Hepatocyte (in vitro differentiated cells): ENCODE results near the gene LRSAM1. TPM values are rescaled to one million over a fixed set of nuclear protein-coding genes. Genes with fewer than 3 reads are reported as not detected.

Experiments
- DNase-seq: peaks from one replicate; pipeline ENCODE4 v3.0.0-alpha.2; 2016; ENCODE audit warnings: low spot score
- H2AFZ ChIP-seq: fragments of 200-600 bp; sonication (generic); 2 replicates; pipeline ENCODE4 v1.6.0; 2016; ENCODE audit warnings: antibody characterized with exemption, mild to moderate bottlenecking
- H3K27ac ChIP-seq: fragments of 200-600 bp; sonication (generic); 2 replicates; pipeline ENCODE4 v1.5.1; 2016; ENCODE audit warnings: mild to moderate bottlenecking
- H3K27me3 ChIP-seq: fragments of 200-600 bp; sonication (generic); 2 replicates; pipeline ENCODE4 v1.6.1; 2016
- H3K36me3 ChIP-seq: fragments of 200-600 bp; sonication (generic); replicated peaks from 2 replicates; pipeline ENCODE4 v1.5.1; 2016; ENCODE audit warnings: low read depth; ENCODE audit not compliant: insufficient read depth
- H3K4me1 ChIP-seq: fragments of 200-600 bp; sonication (generic); 2 replicates; pipeline ENCODE4 v1.5.1; 2016; ENCODE audit warnings: mild to moderate bottlenecking, moderate library complexity; ENCODE audit not compliant: insufficient read depth
- H3K4me2 ChIP-seq: fragments of 200-600 bp; sonication (generic); 2 replicates; pipeline ENCODE4 v1.6.0; 2016
- H3K4me3 ChIP-seq: fragments of 200-600 bp; sonication (generic); 2 replicates; pipeline ENCODE4 v1.5.1; 2016; ENCODE audit warnings: mild to moderate bottlenecking
- H3K79me2 ChIP-seq: fragments of 200-600 bp; sonication (generic); 2 replicates; pipeline ENCODE4 v1.6.0; 2017; ENCODE audit warnings: mild to moderate bottlenecking
- H3K9me2 ChIP-seq: fragments of 200-600 bp; sonication (generic); replicated peaks from 2 replicates; pipeline ENCODE4 v1.6.0; 2017; ENCODE audit warnings: mild to moderate bottlenecking; ENCODE audit not compliant: insufficient read depth
- H3K9me3 ChIP-seq: fragments of 200-600 bp; sonication (generic); 2 replicates; pipeline ENCODE4 v1.5.1; 2016; ENCODE audit warnings: low read depth, mild to moderate bottlenecking
- H4K20me1 ChIP-seq: fragments of 200-600 bp; sonication (generic); 2 replicates; pipeline ENCODE4 v1.6.0; 2016; ENCODE audit warnings: mild to moderate bottlenecking; ENCODE audit not compliant: insufficient read depth, poor library complexity, severe bottlenecking
- CTCF ChIP-seq: fragments of 200-600 bp; sonication (generic); IDR thresholded peaks from 2 replicates; pipeline ENCODE4 v1.5.1; 2016; ENCODE audit warnings: antibody characterized with exemption, mild to moderate bottlenecking; ENCODE audit not compliant: poor library complexity
- EZH2 ChIP-seq: fragments of 200-600 bp; sonication (generic); IDR thresholded peaks from 2 replicates; pipeline ENCODE4 v1.6.1; 2016; ENCODE audit warnings: antibody characterized with exemption, mild to moderate bottlenecking, borderline replicate concordance
- EZH2phosphoT487 ChIP-seq: fragments of 200-600 bp; sonication (generic); IDR thresholded peaks from one replicate; pipeline ENCODE4 v1.6.1; 2018; ENCODE audit warnings: antibody characterized with exemption, mild to moderate bottlenecking, low read depth, moderate library complexity; ENCODE audit not compliant: unreplicated experiment, severe bottlenecking
- WGBS: methylation state at CpG from one replicate; pipeline ENCODE4 v1.1.6; 2016; ENCODE audit warnings: low lambda C conversion rate; ENCODE audit errors: missing lambda C conversion rate; 5-methylcytosine and 5-hydroxymethylcytosine counted together
- polyA plus RNA-seq: library from polyadenylated mRNA; unstranded; fragments of >200 nt; fragmentation: Nextera tagmentation; extraction: Ambion mirVana; gene quantifications from 2 replicates; pipeline ENCODE4 v1.2.1, GENCODE V29; 2016
- total RNA-seq: library from RNA; depleted of rRNA; stranded (reverse); fragments of >200 nt; gene quantifications from 2 replicates; pipeline ENCODE4 v1.2.3, GENCODE V29; 2014

Gene LRSAM1
- total and polyA plus RNA-seq, 2 experiments from 2014 or later = 10.7 to 19.4 TPM

GRCh38 chr9:127527560-127528268 lies 76.4 kb downstream of the LRSAM1 start:
- no peaks in the 10 kb centered on the region for H3K27me3 ChIP-seq
- H3K9me2 ChIP-seq = no peaks in the 10 kb centered on the region
- DNase-seq = no peak
- peaks cover 1% of the 10 kb centered on the region for H3K4me1 ChIP-seq
- no peak overlapping the region for H3K27ac ChIP-seq
- no peak overlapping the region for H3K4me3 ChIP-seq
- peaks cover 3% of the 10 kb centered on the region for H3K79me2 ChIP-seq
- 93% methylated on average over 16 of the region's 17 CpGs for WGBS
- H4K20me1 ChIP-seq = no peaks in the 10 kb centered on the region
- TF ChIP-seq CTCF (no peak), EZH2phosphoT487 (no peak), EZH2 (no peak)
- H3K9me3 ChIP-seq = peaks cover 3% of the 10 kb centered on the region
- no peak overlapping the region for H2AFZ ChIP-seq
- H3K4me2 ChIP-seq = no peak overlapping the region
- H3K36me3 ChIP-seq = peaks cover 6% of the 10 kb centered on the region

DNA sequence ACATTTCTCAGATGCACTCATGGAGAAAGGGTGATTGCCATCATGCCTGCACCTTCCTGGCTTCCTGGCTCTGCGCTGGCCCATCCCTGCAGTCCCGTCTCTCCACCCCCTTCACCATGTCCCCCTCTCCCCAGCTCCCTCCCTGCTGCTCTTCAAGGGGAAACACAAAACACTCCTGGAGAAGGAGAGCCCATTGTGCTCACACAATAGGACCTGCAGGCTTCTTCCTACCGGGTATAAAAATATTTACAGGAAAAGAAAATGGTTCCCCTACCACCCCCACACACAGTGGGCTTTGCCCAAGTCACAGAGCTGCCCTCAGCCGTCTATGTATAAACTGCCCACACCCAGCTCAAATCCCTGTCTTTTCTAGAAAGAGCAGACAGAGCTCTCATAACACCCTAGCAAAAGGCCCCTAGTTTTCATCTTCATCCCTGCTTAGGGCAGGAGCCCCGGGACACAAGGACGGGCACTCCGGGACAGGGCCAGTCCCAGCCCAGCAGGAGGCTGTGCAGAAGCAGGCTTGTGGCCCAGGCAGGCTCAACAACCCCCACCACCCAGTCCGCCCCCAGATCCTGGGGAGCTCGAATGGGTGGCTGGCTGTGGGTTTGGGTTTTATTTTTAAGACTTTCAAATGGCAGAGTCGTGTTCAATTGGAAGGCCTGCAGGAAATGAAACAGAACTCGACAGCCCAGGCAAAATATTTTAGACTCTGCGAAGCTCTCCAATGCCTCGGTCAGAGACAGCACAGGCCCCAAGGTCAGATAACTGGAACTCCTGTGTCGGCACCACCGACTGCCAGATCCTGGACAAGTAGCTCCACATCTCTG lies 77.3 kb downstream of the LRSAM1 start:
- H2AFZ ChIP-seq = no peak overlapping the region
- H3K4me1 ChIP-seq = no peaks in the 10 kb centered on the region
- no peak overlapping the region for H3K4me2 ChIP-seq
- H3K27me3 ChIP-seq = no peaks in the 10 kb centered on the region
- H3K79me2 ChIP-seq = peaks cover 7% of the 10 kb centered on the region
- TF ChIP-seq EZH2 (no peak), CTCF (no peak), EZH2phosphoT487 (no peak)
- no peaks in the 10 kb centered on the region for H3K9me3 ChIP-seq
- H3K36me3 ChIP-seq = peaks cover 4% of the 10 kb centered on the region
- 57% methylated on average over 14 of the region's 15 CpGs for WGBS
- no peak overlapping the region for H3K27ac ChIP-seq
- H4K20me1 ChIP-seq = no peaks in the 10 kb centered on the region
- no peak for DNase-seq
- no peaks in the 10 kb centered on the region for H3K9me2 ChIP-seq
- no peak overlapping the region for H3K4me3 ChIP-seq

DNA sequence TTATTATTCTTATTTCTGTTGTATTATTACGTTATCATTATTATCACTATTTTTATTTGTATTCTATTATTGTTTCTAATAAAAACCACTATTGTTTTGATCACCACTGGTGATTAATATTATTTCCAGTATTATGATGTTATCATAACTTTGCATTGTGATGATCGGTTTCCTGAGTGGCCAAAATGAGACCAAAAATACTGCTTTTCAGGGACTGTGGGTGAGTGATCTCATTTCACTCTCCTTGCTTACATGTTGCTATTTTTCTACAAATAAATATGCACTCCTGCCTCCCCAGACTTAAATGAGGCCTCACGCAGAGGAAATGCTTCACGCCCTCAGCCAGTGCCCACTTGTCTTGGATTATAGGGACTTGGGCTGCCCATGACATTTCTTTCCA lies 78.4 kb downstream of the LRSAM1 start:
- H3K27ac ChIP-seq = no peak overlapping the region
- peaks cover 18% of the 10 kb centered on the region for H3K79me2 ChIP-seq
- no peaks in the 10 kb centered on the region for H3K27me3 ChIP-seq
- peaks cover 9% of the 10 kb centered on the region for H4K20me1 ChIP-seq
- no peak for DNase-seq
- TF ChIP-seq EZH2phosphoT487 (no peak), EZH2 (no peak), CTCF (no peak)
- H3K36me3 ChIP-seq = peaks cover 4% of the 10 kb centered on the region
- WGBS = 98% methylated on average over 4 of the region's 4 CpGs
- H3K9me2 ChIP-seq = no peaks in the 10 kb centered on the region
- H3K4me1 ChIP-seq = no peaks in the 10 kb centered on the region
- H3K4me2 ChIP-seq = no peak overlapping the region
- H2AFZ ChIP-seq = no peak overlapping the region
- H3K9me3 ChIP-seq = no peaks in the 10 kb centered on the region
- H3K4me3 ChIP-seq = no peak overlapping the region
